GM18519 (cell line): Measurements from ENCODE around the gene SLC39A10.

Experiments used
- ATAC-seq: cut with Tn5 transposase; IDR thresholded peaks from one replicate; pipeline ENCODE4 v1.9.1; 2021; ENCODE audit warnings: mild to moderate bottlenecking, moderate library complexity; ENCODE audit not compliant: unreplicated experiment, low FRiP score

SLC39A10 gene

GRCh38 chr2:195716466-195716865, 59.4 kb downstream of the SLC39A10 start:
- no peak for ATAC-seq

DNA sequence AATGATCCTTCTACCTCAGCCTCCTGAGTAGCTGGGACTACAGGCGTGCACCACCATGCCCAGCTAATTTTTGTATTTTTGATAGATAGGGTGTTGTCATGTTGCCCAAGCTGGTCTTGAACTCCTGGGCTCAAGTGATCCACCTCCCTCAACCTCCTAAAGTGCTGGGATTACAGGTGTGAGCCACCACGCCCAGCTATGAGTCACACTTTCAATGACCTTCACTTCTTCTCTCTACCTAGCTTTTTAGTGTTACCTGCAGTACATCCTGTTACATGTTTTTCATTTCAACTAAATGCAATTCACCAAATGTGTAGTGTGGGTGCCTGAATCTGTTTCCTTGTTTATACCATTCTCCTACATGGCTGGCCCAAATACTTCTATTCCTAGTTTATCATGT, 64.0 kb downstream of the SLC39A10 start:
- no peak for ATAC-seq

DNA sequence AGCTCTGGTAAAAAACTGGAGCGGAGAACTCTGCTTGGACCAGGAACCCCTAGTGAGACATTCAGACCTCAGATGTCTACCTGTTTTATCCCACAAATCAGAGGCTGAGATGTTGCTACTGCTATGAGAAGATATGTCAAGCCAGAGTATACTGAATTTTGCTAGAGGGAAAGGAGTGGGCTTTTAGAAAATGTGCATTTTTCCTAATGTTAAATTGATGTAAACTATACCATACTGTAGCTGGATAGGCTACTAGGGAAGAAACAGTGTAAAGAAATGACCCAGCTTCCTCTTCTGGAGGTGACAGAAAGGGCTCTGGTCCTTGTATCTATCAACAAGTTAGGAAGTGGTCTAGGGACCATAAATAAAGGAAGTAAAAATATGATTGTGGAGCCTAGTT, 65.0 kb downstream of the SLC39A10 start:
- ATAC-seq, result no peak

DNA sequence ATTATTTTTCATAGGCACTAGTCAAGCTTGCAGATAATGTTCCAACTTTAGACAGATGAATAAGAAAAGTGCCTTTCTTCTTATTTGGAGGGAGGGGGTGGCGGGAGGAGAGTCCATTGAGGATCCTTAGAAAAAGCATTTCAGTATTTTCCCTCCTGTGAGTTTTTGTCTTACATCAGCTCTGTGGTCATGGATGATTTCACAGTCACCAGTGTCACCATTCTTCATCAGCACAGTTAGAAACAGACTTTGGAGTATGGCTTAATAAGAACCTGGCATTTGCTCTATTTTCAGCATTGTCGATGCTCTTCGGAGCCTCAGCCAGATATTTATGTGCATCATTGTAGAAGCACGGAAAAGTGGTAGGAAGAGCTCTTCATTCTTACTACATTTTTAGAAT, 70.1 kb downstream of the SLC39A10 start:
- no peak for ATAC-seq

DNA sequence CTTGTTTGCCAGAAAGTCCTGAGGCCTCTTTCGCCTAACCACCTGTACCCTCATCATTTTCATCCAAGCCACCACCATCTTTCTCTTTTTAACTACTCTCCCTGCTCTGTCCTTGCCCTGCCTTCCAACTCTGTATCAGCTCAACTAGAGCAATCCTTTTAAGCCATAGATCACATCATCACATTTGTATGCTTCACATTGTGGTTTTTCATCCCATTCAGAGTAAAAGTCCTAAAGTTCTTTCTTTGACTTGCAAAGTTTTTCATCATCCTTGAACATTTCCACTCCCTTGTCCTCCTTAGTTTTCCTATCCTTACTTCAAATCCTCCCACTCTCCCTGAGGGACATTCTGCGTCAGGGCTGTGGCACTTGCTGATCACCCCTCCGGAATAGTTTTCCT, 73.9 kb downstream of the SLC39A10 start:
- no peak for ATAC-seq

- ATAC-seq, result no peak
These were observed 75.5 kb downstream of the SLC39A10 start for GRCh38 chr2:195732574-195732973.

- ATAC-seq, result no peak
These were observed 76.8 kb downstream of the SLC39A10 start for GRCh38 chr2:195733831-195734230.

DNA sequence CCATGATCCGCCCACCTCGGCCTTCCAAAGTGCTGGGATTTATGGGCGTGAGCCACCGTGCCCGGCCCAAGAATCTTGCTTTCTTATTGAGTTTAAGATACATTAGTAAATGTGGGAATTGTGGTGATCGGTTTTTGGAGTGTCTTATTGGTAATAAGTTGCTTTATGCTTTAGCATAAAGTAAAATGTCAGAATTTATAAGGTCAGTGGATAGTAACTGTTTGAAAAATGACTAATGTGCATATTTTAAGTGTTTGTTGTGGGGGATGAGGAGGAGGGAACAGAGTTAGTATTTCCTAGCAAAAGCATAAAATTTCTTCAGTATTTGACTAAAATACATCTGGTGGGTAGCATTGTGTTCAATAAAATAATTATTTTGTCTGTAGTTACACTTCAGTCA, 77.4 kb downstream of the SLC39A10 start:
- no peak for ATAC-seq

- no peak for ATAC-seq
These were observed 77.9 kb downstream of the SLC39A10 start for GRCh38 chr2:195734931-195735330.

DNA sequence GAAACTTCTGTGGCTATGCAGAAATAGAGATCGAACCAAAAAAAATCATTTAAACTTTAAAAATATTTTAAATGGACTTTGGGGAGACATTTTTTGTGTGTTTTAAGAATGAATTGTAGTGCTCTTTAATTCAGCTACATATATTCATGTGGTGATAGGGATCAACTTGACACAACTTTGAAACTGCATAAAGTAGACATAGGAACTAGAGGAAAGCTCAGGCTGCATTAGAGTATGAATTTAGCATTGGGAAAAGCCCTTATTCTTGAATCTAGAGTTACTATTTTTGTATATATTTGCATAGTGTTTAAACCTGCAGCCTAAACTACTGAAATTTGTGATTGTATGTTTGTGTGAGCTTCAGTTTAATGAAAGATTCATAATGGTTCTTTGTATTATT, 78.3 kb downstream of the SLC39A10 start:
- no peak for ATAC-seq

GRCh38 chr2:195737511-195738325, 80.7 kb downstream of the SLC39A10 start:
- ATAC-seq, result no peak

- no peak for ATAC-seq
These were observed 84.2 kb downstream of the SLC39A10 start for GRCh38 chr2:195741191-195741590.

DNA sequence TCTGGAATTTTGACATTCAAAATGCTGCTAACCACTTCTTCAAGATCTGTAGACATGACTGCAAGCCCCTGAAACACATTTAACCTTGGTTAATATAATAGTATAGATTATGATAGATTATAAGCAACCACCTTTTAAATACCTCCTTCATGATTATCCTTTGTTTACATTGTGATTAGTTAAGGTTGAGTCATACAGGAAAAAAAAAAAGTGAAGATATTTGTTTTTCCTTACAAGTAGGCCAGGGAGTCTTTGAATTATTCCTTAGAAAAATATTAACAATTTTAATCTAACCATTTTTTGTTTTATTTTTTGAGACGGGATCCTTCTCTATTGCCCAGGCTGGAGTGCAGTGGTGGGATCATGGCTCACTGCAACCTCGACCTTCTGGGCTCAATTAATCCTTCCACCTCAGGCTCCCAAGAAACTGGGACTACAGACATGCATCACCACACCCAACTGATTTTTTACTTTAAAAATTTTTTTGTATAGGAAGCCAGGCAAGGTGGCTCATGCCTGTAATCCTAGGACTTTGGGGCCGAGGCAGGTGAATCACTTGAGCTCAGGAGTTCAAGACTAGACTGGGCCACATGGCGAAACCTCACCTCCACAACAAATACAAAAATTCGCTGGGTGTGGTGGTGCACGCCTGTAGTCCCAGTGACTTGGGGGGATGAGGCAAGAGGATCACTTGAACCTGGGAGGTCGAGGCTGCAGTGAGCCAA, 99.4 kb downstream of the SLC39A10 start:
- no peak for ATAC-seq

- no peak for ATAC-seq
These were observed 101.8 kb downstream of the SLC39A10 start for GRCh38 chr2:195758846-195759245.

DNA sequence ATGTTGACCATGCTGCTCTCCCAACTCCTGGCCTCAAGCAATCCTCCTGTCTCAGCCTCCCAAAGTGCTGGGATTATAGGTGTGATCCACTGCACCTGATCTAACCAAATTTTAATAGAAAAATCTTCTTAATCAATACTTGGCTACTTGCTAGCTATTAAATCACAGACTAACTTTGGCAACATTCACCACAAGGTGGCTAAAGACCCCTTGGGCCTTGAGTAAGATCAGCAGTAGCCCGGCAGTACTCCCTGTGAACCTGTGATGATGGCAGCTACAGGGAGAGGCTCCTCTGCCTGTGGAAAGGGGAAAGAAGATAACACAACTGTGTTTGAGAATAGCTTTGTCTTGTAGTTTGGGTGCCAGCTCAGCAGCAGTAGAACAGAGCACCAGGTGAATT, 102.9 kb downstream of the SLC39A10 start:
- no peak for ATAC-seq

- ATAC-seq, result no peak
These were observed 106.8 kb downstream of the SLC39A10 start for GRCh38 chr2:195763866-195764265.

- ATAC-seq, result no peak
These were observed 109.7 kb downstream of the SLC39A10 start for GRCh38 chr2:195766691-195767090.

- no peak for ATAC-seq
These were observed 111.4 kb downstream of the SLC39A10 start for GRCh38 chr2:195768431-195768830.

- no peak for ATAC-seq
These were observed 112.9 kb downstream of the SLC39A10 start for GRCh38 chr2:195769975-195770374.

GRCh38 chr2:195779491-195779890, 122.5 kb downstream of the SLC39A10 start:
- ATAC-seq, result no peak

- no peak for ATAC-seq
These were observed 125.1 kb downstream of the SLC39A10 start for GRCh38 chr2:195782156-195782555.
